Smooth muscle cell of bladder (primary cell): ENCODE results near the gene ICE1. TPM values are rescaled to one million over a fixed set of nuclear protein-coding genes. Genes with fewer than 3 reads are reported as not detected.

Experiments used
- total RNA-seq: library from RNA; depleted of rRNA; stranded (reverse); fragments of >200 nt; gene quantifications from 2 replicates; pipeline ENCODE4 v1.2.3, GENCODE V29; 2014

Gene ICE1
- 14.9 and 20.5 TPM in 2 replicates for total RNA-seq

GRCh38 chr5:5421961-5422818 lies at the start of gene ICE1:
Gene ICE1 (plus strand): TSS chr5:5422677. CDS start chr5:5422916, 239 bp downstream.

